ENCODE results near the gene NQO1.

GRCh38 chr16:69727916-69728270 is 1.5 kb upstream of the NQO1 start:
- no peak for TF ChIP-seq POLR2A (IDR thresholded peaks at IDR 0.05)
- TF ChIP-seq CTCF (IDR thresholded peaks at IDR 0.05): no peak

Data from body of pancreas (tissue), 4 donors.